ENCODE measurements around the gene DRG2. TPM values are rescaled to one million over a fixed set of nuclear protein-coding genes. Genes with fewer than 3 reads are reported as not detected.

DRG2 gene
- total RNA-seq, 1 donor from 2014 or later, result 20.2 TPM

DNA sequence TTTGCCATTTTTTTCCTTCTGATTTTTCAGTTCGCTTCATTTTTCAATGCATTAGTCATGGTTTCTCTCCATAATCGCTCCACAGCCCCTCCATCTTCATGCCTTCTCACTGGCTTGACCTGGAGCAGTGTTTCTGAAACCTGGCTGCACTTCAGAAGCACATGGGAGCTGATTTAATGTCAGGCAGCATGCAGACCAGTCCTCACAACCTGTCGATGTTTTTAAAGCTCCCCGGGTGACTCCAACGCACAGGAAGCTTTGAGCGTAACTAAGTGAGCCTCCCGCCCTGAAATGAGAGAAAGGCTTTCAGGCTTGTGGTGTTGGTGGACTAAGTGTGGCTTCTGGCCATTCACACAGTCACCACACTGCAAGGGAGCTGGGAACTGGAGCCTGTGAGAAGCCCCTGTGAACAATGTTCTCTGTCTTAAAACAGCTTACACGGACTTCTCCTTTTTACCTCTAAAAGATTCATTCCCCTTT, 16.8 kb upstream of the DRG2 start:
- DNase-seq (no peak), ATAC-seq (ENCODE audit: poor library complexity) (no peak)
- intact Hi-C loops (cut with DNase I), result no loop called here

DNA sequence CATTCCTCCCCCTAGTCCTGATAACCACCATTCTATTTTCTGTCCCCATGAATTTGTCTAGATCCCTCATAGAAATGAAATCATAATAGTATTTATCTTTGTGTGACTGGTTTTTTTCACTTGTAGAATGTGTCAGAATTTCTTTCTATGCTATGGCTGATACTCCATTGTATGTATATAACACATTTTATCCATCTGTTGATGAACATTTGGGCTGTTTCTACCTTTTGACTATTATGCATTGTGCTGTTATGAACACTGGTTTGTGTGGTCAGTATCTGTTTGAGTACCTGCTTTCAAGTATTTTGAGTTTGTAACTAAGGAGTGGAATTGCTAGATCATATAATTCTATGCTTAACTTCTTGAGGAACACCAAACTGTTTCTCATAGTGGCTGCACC, 16.0 kb upstream of the DRG2 start:
- ATAC-seq (ENCODE audit: poor library complexity) (no peak), DNase-seq (no peak)
- intact Hi-C loops (cut with DNase I), result no loop called here

DNA sequence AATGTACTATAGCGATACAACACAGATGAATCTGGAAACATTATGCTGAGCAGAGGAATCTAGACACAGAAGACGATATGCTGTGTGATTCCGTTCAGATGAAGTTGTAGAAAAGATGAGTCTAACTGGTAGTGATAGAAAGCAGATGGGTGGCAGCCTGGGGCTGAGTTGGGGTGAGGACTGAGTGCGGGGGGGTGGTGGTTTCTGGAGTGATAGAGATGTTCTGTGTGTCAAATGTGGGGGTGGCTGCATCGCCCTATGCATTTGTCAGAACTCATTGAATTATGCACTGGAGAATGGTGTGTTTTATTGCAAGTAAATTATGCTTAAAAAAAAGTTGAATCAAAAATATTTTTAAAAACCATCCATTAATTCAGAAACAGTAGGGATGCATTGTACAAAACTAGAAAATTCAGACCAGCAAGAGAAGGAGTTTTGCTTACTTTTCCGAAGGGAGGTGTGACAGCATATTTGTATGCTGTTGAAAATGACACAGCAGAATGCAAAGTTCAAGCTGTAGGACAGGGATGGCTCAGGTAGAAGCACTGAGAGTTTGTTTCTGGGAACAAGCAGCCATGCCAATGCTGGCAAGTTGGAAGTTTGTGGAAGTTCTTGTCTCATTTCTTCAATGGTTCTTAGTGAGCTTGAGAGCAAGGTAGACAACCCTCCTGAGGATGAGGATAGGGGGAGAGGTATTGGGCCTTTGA, 13.0 kb upstream of the DRG2 start:
- DNase-seq (no peak), ATAC-seq (ENCODE audit: poor library complexity) (no peak)
- intact Hi-C loops (cut with DNase I), result no loop called here

- ATAC-seq (ENCODE audit: poor library complexity) (no peak), DNase-seq (no peak)
- intact Hi-C loops (cut with DNase I), result no loop called here
These were observed 10.8 kb upstream of the DRG2 start for GRCh38 chr17:18076936-18077335.

- no peak for DNase-seq
- no peak for ATAC-seq (ENCODE audit: poor library complexity)
- intact Hi-C loops (cut with DNase I), result no loop called here
These were observed 8.2 kb upstream of the DRG2 start for GRCh38 chr17:18079543-18079942.

DNA sequence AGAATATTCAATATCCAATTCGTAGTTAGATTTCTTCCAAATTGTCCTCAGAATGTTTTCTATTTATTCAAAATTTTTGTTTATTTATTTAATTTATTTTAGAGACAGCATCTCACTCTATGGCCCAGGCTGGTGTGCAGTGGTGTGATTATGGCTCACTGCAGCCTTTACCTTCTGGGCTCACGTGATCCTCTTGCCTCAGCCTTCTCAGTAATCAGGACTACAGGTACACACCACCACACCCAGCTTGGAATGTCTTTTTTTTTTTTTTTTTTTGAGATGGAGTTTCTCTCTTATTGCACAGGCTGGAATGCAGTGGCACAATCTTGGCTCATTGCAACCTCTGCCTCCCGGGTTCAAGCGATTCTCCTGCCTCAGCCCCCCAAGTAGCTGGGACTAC, 3.5 kb upstream of the DRG2 start:
- intact Hi-C loops (cut with DNase I), result no loop called here
- DNase-seq (no peak), ATAC-seq (ENCODE audit: poor library complexity) (no peak)

GRCh38 chr17:18089613-18090012, 1.9 kb downstream of the DRG2 start:
- ATAC-seq (ENCODE audit: poor library complexity), result no peak
- DNase-seq, result no peak
- intact Hi-C loops (cut with DNase I), result no loop called here

- intact Hi-C loops (cut with DNase I), result no loop called here
- ATAC-seq (ENCODE audit: poor library complexity) (peak; percentile 79), DNase-seq (peak; percentile 80)
These were observed 6.1 kb downstream of the DRG2 start for GRCh38 chr17:18093616-18094408.

GRCh38 chr17:18094409-18094807, 6.7 kb downstream of the DRG2 start:
- no peak for ATAC-seq (ENCODE audit: poor library complexity)

GRCh38 chr17:18099516-18099915, 11.8 kb downstream of the DRG2 start:
- intact Hi-C loops (cut with DNase I), result no loop called here
- DNase-seq (no peak), ATAC-seq (ENCODE audit: poor library complexity) (no peak)

More at GRCh38 chr17:18094409-18094807, 6.7 kb downstream of the DRG2 start:
- no peak for DNase-seq
- intact Hi-C loops (cut with DNase I), result no loop called here

GRCh38 chr17:18100616-18101015, 12.9 kb downstream of the DRG2 start:
- ATAC-seq (ENCODE audit: poor library complexity), result no peak
- no peak for DNase-seq
- intact Hi-C loops (cut with DNase I), result no loop called here

- intact Hi-C loops (cut with DNase I), result no loop called here
- ATAC-seq (ENCODE audit: poor library complexity) (no peak), DNase-seq (no peak)
These were observed 14.1 kb downstream of the DRG2 start for GRCh38 chr17:18101828-18102227.

GRCh38 chr17:18102640-18103039, 14.9 kb downstream of the DRG2 start:
- intact Hi-C loops (cut with DNase I), result no loop called here
- ATAC-seq (ENCODE audit: poor library complexity) (no peak), DNase-seq (no peak)

- ATAC-seq (ENCODE audit: poor library complexity) (no peak), DNase-seq (no peak)
- intact Hi-C loops (cut with DNase I), result no loop called here
These were observed 17.3 kb downstream of the DRG2 start for GRCh38 chr17:18105027-18105426.

DNA sequence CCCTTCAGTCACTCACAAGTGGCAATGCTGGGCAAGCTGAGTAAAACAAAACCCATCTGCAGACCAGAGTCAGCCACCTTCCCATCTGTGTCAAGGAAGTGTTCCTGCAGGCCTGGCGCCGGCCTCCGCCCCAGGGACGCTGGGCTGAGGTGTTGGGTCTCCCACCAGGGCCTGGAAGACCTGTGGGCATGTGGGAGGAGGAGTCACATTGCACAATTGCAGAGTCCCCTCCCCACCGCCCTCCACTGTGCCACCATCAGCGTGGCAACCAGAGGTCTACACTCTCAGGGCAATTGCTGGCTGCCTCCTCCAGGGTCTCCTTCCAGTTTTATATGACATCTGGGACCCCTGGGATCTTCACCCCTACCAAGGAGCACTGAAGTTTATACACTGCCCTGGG, 17.8 kb downstream of the DRG2 start:
- no peak for ATAC-seq (ENCODE audit: poor library complexity)
- DNase-seq, result no peak

GRCh38 chr17:18106211-18106610, 18.5 kb downstream of the DRG2 start:
- DNase-seq, result no peak
- intact Hi-C loops (cut with DNase I), result no loop called here
- no peak for ATAC-seq (ENCODE audit: poor library complexity)

More for the DNA sequence above, 17.8 kb downstream of the DRG2 start:
- intact Hi-C loops (cut with DNase I), result no loop called here

DNA sequence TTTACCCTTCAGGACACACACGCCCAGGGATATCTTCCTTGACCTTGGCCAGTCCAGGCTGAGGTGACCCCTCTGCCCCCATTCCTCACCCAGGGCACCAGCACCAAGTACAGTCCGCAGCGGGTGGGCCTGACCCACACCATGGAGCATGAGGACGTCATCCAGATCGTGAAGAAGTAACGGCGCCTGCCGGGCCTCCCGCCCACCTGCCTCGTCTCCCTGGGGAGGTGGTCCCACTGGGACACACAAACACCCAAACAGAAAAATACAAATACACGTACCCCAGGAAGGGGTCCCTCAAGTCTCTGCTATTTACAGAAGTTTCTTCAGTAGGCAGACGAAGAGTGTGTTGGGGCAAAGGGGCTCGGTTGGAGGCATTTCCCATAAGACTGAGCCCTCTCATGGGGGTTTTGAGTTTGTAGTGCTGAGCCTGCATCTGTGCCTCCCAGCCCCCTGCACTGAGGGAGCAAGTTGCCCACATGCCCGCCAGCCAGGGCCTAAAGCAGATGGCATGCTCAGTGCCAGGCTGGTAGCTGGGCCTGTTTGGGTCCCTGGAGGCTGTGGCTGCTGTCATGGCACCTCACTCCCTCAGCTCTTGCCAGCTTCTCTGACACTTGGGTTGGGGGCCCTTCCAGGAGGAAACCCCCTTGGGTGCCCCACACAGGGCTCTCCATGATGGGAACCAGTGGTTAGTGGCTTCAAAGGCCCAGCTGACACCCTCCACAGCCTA, 19.5 kb downstream of the DRG2 start:
- ATAC-seq (ENCODE audit: poor library complexity) (no peak), DNase-seq (no peak)

DNA sequence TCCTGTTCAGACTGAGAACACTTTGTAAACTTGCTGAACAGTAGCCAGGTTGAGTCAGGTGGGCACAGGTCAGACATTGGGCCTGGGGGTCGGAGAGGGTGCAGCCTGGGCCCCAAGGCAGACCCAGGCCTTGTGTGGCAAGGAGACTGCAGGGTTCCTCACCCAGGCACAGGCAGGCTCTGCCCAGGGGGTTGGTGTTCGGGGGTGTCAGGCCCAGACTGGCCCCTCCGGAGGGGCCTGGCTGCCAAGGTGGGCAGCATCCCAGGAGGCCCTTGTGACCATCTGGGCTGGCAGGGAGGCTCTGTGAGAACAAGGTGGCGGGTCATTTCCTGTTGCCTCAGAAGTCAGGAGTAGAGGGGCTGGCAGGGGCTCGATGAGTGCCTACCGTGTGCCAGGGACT, 20.2 kb downstream of the DRG2 start:
- no peak for ATAC-seq (ENCODE audit: poor library complexity)
- no peak for DNase-seq
- intact Hi-C loops (cut with DNase I), result no loop called here

More for the DNA sequence above, 19.5 kb downstream of the DRG2 start:
- intact Hi-C loops (cut with DNase I), result no loop called here

Data from Right ventricle myocardium superior (tissue), 1 donor.